SK-N-SH treated with all-trans-retinoic acid at 6 μM for 48 hours (cell line): ENCODE results near the gene CDH4.

ENCODE experiments used
- ATAC-seq: fragments of 200-7000 bp; cut with Tn5 transposase; 3 replicates; pipeline ENCODE4 v1.9.1; 2020; ENCODE audit warnings: mild to moderate bottlenecking, moderate library complexity
- BACH2 ChIP-seq: fragments of 250-450 bp; sonication (Bioruptor Pico); IDR thresholded peaks from 2 replicates; pipeline ENCODE4 v1.9.0; 2021; ENCODE audit warnings: mild to moderate bottlenecking, borderline replicate concordance
- CREB5 ChIP-seq: fragments of 250-450 bp; sonication (Bioruptor Pico); IDR thresholded peaks from 2 replicates; pipeline ENCODE4 v1.5.1; 2020; ENCODE audit warnings: low read depth, mild to moderate bottlenecking, moderate library complexity
- CSDC2 ChIP-seq: fragments of 250-450 bp; sonication (Bioruptor Pico); IDR thresholded peaks from 2 replicates; pipeline ENCODE4 v1.5.0; 2020; ENCODE audit warnings: mild to moderate bottlenecking, moderate library complexity
- CSRNP3 ChIP-seq: fragments of 250-450 bp; sonication (Bioruptor Pico); IDR thresholded peaks from 2 replicates; pipeline ENCODE4 v1.5.1; 2021; ENCODE audit warnings: mild to moderate bottlenecking, moderate library complexity
- ESRRG ChIP-seq: fragments of 250-450 bp; sonication (Bioruptor Pico); IDR thresholded peaks from 2 replicates; pipeline ENCODE4 v1.6.1; 2021; ENCODE audit warnings: mild to moderate bottlenecking
- GLIS3 ChIP-seq: fragments of 250-450 bp; sonication (Bioruptor Pico); IDR thresholded peaks from 2 replicates; pipeline ENCODE4 v1.5.0; 2020; ENCODE audit warnings: mild to moderate bottlenecking, moderate library complexity
- ISL1 ChIP-seq: fragments of 250-450 bp; sonication (Bioruptor Pico); IDR thresholded peaks from 2 replicates; pipeline ENCODE4 v2.1.2; 2022; ENCODE audit warnings: mild to moderate bottlenecking, moderate library complexity
- OSR1 ChIP-seq: fragments of 250-450 bp; sonication (Bioruptor Pico); IDR thresholded peaks from 2 replicates; pipeline ENCODE4 v1.8.0; 2022; ENCODE audit warnings: moderate library complexity, mild to moderate bottlenecking, inconsistent platforms
- PATZ1 ChIP-seq: fragments of 250-450 bp; sonication (Bioruptor Pico); IDR thresholded peaks from 2 replicates; pipeline ENCODE4 v1.8.0; 2020; ENCODE audit warnings: mild to moderate bottlenecking, moderate library complexity, borderline replicate concordance
- POU6F1 ChIP-seq: fragments of 250-450 bp; sonication (Bioruptor Pico); IDR thresholded peaks from 2 replicates; pipeline ENCODE4 v1.8.0; 2021; ENCODE audit warnings: low read depth, mild to moderate bottlenecking, moderate library complexity, borderline replicate concordance
- PPARA ChIP-seq: fragments of 250-450 bp; sonication (Bioruptor Pico); IDR thresholded peaks from 2 replicates; pipeline ENCODE4 v1.5.0; 2020; ENCODE audit warnings: mild to moderate bottlenecking, borderline replicate concordance
- RARB ChIP-seq: fragments of 250-450 bp; sonication (Bioruptor Pico); IDR thresholded peaks from 2 replicates; pipeline ENCODE4 v1.8.0; 2021; ENCODE audit warnings: mild to moderate bottlenecking, moderate library complexity
- TCF4 ChIP-seq: fragments of 250-450 bp; sonication (Bioruptor Pico); IDR thresholded peaks from 2 replicates; pipeline ENCODE4 v1.8.0; 2021; ENCODE audit warnings: mild to moderate bottlenecking, moderate library complexity, borderline replicate concordance
- TSHZ2 ChIP-seq: fragments of 250-450 bp; sonication (Bioruptor Pico); IDR thresholded peaks from 2 replicates; pipeline ENCODE4 v1.5.0; 2020; ENCODE audit warnings: mild to moderate bottlenecking, moderate library complexity
- ZFP3 ChIP-seq: fragments of 250-450 bp; sonication (Bioruptor Pico); IDR thresholded peaks from 2 replicates; pipeline ENCODE4 v1.5.0; 2020; ENCODE audit warnings: mild to moderate bottlenecking, moderate library complexity
- ZFP30 ChIP-seq: fragments of 450-650 bp; formaldehyde crosslinking; IDR thresholded peaks from 2 replicates; pipeline ENCODE4 v1.5.0; 2022; ENCODE audit warnings: mild to moderate bottlenecking, moderate library complexity
- ZNF565 ChIP-seq: fragments of 450-650 bp; formaldehyde crosslinking; conservative IDR thresholded peaks from 2 replicates; pipeline ENCODE4 v1.5.0; 2020; ENCODE audit warnings: low read depth, mild to moderate bottlenecking, moderate library complexity
- ZNF70 ChIP-seq: fragments of 450-650 bp; formaldehyde crosslinking; IDR thresholded peaks from 2 replicates; pipeline ENCODE4 v1.5.0; 2020; ENCODE audit warnings: mild to moderate bottlenecking, moderate library complexity
- ZNF8 ChIP-seq: fragments of 450-650 bp; formaldehyde crosslinking; IDR thresholded peaks from 2 replicates; pipeline ENCODE4 v1.5.0; 2020; ENCODE audit warnings: mild to moderate bottlenecking, moderate library complexity

Gene CDH4

GRCh38 chr20:61308477-61308774, 56.4 kb downstream of the CDH4 start:
- TF ChIP-seq CSRNP3 (CRISPR knock-in tag) (no peak), ZFP30 (CRISPR knock-in tag) (no peak), PPARA (CRISPR knock-in tag) (no peak), ESRRG (CRISPR knock-in tag) (no peak), ZNF8 (no peak), GLIS3 (no peak), TCF4 (no peak), ZFP3 (no peak), RARB (no peak), TSHZ2 (CRISPR knock-in tag) (no peak), CSDC2 (no peak), ZNF70 (CRISPR knock-in tag) (no peak), CREB5 (CRISPR knock-in tag) (no peak)

GRCh38 chr20:61310954-61311353, 58.9 kb downstream of the CDH4 start:
- TF ChIP-seq OSR1 (CRISPR knock-in tag) (no peak), ZFP30 (CRISPR knock-in tag) (no peak), TCF4 (no peak), BACH2 (CRISPR knock-in tag) (no peak)
- no peak for ATAC-seq

More at GRCh38 chr20:61308477-61308774, 56.4 kb downstream of the CDH4 start:
- no peak for ATAC-seq

GRCh38 chr20:61311656-61312387, 59.8 kb downstream of the CDH4 start:
- TF ChIP-seq CSDC2 (no peak), PATZ1 (CRISPR knock-in tag) (no peak), ZNF565 (CRISPR knock-in tag) (no peak), ZNF8 (no peak), BACH2 (CRISPR knock-in tag) (no peak), ESRRG (CRISPR knock-in tag) (no peak), OSR1 (CRISPR knock-in tag) (no peak), TSHZ2 (CRISPR knock-in tag) (no peak)
- ATAC-seq, result no peak

- no peak for ATAC-seq
- TF ChIP-seq ZNF8, result no peak
- TF ChIP-seq PPARA (CRISPR knock-in tag), result no peak
- TF ChIP-seq CSRNP3 (CRISPR knock-in tag), result no peak
- TF ChIP-seq ISL1 (CRISPR knock-in tag), result no peak
- TF ChIP-seq POU6F1 (CRISPR knock-in tag), result no peak
- no peak for TF ChIP-seq ESRRG (CRISPR knock-in tag)
- TF ChIP-seq OSR1 (CRISPR knock-in tag), result no peak
- TF ChIP-seq TCF4, result no peak
- no peak for TF ChIP-seq BACH2 (CRISPR knock-in tag)
- TF ChIP-seq CREB5 (CRISPR knock-in tag), result no peak
- TF ChIP-seq RARB, result no peak
Observed at GRCh38 chr20:61312925-61313324, 60.9 kb downstream of the CDH4 start.
